Endometrium (tissue), 2 donors: ENCODE measurements around the gene ARNT2.

Experiments used
- FAIRE-seq: peaks from 2 replicates; lab custom pipeline; 2012; peaks lifted over from hg19 to GRCh38; lab: Jason Lieb, UNC
- donor health status: control.
- donor health status: control.

The ARNT2 gene

DNA sequence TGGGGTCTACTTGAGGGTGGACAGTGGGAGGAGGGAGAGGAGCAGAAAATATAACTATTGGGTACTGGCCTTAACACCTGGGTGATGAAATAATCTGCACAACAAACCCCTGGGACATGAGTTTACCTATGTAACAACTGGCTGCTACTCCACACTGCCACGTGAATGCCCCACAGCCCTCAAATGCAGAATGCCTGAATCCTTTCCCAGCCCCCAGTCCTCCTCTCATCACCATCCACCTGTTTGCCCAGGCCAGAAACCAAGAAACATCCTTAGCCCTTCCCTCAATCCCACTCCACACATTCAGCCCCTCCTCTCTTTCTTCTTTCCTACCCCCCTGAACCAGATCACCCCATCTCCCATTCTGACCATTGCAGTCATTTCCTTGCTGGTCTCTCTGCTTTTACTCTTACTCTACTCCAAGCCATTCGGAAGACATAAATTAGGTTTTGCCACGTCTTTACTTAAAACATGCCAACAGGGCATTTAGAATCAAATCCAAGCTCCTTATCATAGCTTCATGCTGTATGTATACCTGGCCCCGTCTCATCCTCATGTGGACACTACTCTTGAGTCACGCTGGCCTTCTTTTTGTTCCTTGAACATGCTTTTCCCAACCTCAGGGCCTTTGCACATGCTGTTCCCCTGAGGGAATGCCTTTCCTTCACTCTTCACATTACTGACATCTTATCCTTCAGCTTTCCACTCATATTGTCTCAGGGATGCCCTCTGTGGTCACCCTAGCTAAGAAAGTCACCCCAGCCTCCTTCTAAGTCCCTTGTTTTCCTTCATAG is 153.5 kb downstream of the ARNT2 start:
- FAIRE-seq, result no peak

DNA sequence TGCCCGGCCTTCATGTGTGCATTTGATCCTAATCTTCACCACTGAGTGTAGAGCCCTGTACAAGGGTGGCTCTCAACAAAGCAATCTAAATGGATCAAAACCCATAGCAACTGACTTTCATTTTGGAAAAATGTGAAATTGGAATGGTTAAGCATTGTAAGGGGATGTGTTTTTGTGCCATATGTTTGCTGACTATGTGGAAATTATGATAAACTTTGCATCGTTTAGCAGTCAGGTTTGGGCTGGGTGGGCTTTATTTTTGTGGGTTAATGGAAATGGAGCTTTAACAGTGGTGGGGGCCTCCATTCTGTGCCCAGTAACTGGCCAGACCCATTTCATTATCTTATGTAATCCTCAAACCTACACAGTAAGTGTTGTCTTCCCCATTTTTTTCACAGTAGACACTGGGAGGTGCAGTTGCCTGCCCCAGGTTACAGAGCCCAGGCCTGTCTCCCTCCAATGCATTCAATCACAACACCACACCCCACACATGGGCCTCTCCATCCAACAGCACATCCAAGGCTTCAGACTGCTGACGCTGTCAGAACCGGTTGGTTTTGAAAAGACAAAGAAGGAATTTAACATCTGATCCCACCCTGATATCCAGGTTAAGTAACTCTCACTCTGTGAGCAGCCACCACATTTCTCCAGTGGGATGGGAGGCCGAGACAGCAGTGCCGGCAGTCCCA is 154.6 kb downstream of the ARNT2 start:
- no peak for FAIRE-seq

DNA sequence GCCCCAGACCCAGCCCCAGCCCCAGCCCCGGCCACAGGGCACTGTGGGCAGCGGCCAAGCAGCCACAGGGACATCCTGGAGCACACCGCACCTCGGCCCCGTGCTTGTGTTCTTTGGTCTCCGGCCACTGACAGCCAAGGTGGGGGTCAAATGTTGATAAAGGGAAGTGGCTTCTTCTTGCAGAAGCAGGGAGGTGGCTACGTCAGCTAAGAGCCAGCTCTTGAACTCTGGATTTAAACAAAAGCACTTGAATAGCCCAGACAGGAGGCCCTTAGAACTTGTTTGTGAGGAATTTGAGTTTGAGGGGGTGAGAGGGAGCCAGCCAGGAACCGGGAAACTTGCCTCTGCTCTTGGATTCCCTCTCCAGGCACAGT is 155.1 kb downstream of the ARNT2 start:
- FAIRE-seq, result no peak

DNA sequence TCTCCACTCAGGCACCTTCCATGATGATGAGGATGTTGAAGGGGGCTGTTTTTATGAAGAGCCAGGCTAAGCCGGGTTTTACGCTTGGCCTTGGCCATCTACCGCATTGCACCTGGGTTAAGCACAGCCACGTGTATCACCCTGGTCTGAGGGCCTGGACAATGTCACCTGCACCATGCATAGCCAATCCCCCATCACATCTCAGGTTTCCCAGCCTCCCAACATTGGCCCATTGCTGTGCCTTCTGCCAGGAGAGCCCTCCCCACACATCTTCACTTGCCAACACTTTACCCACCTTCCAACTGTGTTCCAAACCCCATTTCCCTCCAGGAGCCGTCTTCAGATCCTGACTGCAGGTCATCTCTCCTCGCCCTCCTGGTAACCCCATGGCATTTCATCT is 155.6 kb downstream of the ARNT2 start:
- no peak for FAIRE-seq

DNA sequence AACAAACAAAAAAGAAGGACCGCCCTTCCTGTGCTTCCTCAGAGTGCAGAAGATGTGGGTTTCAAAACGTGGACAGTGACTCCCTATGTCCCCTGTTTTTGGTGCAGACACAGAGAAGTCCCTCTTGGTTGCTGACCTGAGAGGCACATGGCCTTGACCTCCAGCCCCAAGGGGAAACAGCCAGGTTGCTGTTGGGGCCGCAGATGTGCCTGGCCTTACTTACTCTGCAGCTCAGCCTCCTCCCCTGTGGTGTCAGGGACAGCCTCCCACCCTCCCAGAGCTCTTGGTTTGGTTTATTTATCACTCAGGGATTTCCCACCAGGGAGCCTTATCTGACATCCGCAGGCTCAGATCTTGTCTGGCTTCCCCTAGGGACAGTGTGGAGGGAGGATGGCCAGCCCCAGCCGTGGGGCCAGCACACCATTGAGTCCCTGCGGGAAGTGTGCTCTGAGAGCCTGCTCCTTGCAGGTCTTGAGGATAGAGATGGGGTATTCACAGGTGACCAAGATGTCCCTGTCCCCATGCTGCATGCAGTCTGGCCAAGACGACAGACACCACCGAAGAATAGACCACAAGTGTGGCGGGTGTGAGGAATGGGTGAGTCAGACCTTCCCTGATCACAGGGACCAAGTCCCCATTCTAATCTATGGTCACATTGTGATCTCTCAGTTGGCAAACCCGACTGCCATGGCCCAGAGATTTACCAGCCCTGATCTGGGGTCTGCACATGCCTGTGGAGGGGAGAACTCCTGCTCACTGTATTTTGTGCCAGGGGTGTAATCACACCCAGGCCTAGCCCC is 156.6 kb downstream of the ARNT2 start:
- FAIRE-seq, result no peak

DNA sequence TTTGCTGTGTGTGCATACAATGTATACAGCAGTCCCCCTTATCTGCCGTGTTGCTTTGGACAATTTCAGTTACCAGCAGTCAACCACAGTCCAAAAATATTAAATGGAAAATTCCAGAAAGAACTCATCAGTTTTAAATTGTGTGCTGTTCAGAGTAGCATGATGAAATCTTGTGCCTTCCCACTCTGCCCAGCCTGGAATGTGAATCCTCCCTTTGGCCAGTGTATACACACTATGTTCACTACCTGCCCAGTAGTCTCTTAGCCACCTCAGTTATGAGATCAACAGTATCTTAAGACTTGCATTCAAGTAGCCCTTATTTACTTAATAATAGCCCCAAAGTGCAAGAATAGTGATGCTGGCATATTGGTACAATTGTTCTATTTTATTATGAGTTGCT is 157.3 kb downstream of the ARNT2 start:
- no peak for FAIRE-seq

DNA sequence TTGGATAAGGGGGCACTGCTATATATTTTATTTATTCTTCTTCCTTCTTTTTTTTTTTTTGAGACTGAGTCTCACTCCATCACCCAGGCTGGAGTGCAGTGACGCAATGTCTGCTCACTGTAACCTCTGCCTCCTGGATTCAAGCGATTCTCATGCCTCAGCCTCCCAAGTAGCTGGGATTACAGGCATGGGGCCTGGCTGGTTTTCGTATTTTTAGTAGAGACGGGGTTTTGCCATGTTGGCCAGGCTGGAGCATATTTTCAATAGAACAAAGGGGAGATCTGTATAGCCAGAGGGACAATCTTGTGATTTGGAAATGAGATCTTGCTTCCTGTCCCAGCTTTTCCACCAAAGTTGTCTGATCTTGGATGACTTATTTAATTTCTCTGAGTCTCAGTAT is 157.9 kb downstream of the ARNT2 start:
- no peak for FAIRE-seq

DNA sequence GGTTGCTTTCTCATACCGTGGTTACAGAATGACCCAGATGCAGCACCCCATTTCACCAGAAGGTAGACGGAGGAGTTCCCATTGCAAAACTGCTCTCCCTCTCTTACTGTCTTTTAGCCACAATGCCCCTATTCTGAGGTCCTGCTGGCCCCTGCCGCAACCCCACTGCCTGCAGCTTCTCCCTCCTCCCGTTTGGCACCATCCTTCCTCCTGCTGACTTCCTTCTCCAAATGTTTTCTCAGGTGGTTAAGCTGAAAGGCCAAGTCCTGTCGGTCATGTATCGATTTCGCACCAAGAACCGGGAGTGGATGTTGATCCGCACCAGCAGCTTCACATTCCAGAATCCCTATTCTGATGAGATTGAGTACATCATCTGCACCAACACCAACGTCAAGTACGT is 158.7 kb downstream of the ARNT2 start:
- no peak for FAIRE-seq

DNA sequence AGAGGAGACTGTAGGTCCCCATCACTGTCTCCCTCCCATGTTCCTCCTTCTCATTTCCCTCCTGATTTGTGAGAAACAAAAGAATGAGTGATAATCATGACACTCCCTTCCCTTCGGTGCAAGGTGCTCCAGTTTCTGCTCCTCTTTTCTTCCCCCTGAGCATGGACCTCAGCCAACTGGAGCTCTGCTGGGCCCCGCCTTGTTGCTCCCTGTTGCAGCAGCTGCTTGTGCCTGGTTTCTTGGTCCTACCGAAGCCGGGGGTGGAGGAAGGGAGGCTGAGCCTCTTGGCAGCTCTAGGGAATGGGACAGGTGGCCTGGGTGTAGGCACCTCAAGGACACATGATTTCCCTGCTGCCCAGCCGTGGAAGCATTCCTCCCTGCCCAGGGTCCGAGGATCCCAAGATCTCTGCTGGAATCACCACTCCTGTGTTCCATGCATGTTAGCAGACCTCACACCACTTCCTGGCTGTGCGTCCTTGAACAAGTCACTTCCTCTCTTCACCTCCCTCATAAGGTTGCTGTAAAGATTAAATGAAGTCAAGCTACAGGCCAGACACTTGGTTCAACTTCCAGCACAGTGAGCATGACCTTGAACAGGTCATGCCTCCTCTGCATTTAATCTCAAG is 159.3 kb downstream of the ARNT2 start:
- FAIRE-seq, result no peak

DNA sequence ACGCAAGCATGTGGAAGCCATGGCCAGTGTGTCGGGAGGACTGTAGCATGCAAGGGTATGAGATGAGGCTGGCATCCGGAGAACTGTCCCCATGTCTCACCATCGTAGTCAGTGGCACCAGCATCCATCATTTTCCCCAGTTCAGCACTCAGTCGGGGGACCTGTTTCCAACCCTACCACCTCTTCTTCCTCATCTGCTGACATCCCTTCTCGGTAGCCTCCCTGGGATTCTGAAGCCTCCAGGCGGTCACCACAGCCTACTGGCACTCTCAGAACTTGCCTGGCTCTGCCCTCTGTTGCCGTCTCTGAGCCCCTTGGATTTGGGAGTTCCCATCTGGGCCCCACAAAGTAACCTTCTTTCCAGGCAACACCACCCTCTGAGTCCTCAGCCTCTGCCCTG is 159.9 kb downstream of the ARNT2 start:
- FAIRE-seq, result no peak

DNA sequence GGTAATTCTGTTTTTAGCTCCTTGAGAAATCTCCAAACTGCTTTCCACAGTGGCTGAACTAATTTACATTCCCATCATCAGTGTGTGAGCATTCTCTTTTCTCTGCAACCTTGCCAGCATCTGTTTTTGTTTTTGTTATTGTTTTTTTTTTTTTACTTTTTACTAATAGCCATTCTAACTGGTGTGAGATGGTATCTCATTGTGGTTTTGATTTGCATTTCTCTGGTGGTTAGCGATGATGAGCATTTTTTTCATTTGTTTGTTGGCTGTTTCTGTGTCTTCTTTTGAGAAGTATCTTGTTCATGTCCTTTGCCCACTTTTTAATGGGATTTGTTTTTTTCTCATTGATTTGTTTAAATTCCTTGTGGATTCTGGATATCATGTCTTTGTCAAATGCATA is 161.2 kb downstream of the ARNT2 start:
- peak; percentile 53 for FAIRE-seq

DNA sequence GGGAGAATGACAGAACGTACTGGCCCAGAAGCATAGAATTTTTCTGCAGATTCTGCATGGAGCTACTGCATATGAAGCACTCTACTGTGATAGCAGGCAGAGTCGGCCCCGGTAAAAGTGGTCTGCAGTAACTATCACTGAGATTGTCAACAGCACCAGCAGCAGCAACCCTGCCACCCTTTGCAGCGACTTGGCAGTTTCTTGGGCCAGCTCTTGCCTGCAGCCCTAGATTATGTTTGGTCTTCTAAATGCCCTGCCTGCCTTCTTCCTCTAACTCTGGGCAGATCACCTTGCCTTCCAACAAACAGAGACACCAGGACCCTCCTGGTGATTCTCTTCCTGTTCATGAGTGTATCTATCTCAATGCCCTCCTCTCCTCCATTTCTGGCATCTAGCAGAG is 161.8 kb downstream of the ARNT2 start:
- FAIRE-seq, result no peak

DNA sequence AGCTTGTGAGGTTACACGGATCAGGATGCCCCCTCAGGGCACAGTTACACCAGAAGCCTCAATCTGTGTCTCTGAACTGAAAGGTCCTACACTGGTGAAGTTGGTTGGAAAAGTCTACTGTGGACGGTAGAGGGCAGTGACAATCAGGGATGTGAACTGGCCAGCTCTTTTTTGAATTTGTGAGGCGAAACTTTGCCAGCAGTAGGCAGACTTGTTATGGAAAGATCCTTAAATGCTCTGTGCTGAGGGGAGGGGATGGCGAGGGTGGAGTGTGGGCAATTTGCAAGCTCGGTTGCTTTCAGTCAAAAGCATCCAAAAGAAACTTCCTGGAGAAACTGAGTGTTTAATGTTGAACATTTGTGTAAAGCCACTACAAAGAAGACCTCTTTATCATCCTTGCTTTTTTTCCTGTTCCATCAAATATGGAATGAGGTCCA is 163.6 kb downstream of the ARNT2 start:
- peak; percentile 87 for FAIRE-seq

DNA sequence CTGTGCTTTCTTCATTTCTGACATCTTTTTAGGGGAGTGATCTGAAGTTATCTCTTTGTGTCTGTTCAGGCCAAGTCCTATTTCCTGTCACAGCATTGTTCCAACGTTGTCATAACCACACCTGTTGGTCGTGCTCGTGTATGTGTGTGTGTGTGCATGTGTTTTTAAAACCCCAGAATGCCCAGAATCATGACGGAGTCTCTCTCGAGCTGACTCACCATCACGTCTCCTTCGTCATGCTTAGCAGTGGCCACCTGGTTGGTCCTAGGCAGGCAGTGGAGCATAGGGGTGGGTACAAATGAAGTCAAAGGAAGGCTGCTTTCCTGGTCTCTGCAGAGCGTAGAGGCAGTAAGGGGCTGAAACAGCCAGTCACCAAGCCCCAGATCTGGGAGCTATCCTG is 164.1 kb downstream of the ARNT2 start:
- no peak for FAIRE-seq

DNA sequence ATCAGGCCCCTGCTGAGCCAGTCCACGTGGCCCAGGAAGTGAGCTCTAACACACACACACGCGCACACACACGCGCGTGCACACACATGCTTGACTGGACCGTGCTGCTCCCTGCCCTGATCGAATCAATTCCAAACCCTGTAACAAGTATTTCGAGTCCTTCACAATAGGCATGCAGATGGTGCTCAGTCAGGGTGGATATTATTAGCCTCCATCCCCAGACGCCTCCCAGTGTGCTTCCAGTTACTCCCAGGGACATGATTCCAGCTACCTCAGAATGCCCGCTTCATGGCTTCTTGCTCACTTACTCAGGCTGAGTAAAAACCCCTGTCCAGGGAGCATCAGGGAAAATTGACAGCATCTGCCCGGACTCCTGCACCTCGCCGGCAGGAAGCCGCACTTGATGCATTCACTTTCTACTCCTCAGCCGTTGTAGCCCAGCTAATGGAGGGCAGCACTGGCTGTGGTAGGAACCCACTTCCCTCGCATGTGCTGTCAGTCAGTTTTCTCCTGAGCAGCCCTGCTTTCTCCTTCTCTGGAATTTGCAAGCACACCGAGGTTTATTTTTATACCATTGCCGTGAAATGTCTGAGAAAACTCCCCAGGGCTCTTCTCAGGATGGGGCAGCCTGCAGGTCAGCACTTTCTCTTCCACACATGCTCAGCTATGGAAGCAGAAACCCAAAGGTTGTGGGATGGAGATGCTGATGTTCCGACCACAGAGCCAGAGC is 164.9 kb downstream of the ARNT2 start:
- FAIRE-seq, result no peak

DNA sequence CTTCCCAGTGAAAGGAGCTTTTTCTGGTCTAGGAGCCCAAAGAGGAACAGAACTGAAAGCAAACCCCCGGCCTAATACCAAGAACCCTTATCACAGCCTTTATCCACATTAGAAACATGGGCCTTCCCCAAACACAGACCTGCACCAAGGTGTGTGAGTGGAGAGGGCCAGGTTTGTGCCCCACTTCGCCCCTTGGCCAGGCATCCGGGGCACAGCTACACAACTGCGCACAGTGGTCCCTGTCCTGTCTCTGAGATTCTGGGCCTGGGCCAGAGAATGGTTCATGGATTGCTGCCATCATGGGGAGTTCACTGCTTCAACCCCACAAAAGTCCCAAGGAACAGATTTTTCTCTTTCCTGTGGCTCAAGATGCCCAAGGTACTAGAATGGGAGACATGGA is 165.5 kb downstream of the ARNT2 start:
- no peak for FAIRE-seq

DNA sequence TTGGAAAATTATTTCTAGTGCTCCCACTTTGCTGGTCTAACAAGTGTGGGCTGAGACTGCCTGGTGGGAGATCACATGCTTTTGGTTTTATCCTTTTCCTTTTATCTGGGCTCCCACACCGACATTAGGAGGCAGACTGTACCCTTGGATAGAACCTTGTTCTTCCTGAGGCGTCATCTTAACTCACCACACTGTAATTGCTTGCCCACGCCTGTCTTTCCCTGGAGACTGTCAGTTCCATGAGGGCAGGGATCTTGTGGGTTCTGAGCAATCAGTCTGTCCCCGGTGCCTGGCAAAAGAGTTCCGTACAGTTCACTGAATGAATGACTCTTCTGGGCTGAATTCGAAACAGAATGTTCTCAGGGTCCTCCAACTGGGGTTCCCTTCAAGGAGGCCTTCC is 166.4 kb downstream of the ARNT2 start:
- no peak for FAIRE-seq

DNA sequence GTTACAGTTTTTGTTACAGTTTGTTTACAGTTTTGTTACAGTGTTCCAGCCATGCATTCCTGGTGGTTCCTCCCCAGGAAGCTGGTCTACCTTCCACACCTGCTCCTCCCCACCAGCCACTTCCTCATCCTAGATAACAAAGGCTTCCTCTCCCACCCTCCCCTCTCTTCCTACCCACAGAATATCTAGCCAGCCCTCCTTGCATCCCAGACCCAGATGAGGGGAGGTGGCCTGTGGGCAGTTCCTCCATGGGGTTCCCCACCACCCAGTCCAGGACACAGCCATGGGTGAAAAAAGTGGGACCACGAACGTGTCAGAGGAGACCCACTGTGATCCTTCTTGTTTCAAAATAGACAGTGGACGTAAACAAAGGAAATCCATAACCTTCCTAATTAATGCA is 168.2 kb downstream of the ARNT2 start:
- no peak for FAIRE-seq

DNA sequence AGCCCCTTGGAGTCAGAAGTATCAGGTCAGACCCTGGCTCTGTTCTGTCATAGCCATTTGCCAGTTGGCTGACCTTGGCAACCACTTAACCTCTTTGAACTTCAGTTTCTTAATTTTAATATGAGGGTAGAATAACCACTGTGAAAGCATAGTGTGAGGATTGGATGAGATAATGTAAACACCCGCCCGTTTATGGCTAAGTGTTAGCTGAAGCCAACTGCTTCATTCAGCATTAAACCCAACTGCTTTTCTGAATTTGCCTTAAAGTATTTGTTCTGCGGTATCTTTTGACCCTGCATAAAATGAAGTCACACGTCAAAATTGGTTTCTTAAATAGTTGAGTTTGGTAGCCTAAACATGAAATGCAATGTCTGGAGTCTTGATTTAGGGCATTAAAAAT is 169.4 kb downstream of the ARNT2 start:
- no peak for FAIRE-seq

DNA sequence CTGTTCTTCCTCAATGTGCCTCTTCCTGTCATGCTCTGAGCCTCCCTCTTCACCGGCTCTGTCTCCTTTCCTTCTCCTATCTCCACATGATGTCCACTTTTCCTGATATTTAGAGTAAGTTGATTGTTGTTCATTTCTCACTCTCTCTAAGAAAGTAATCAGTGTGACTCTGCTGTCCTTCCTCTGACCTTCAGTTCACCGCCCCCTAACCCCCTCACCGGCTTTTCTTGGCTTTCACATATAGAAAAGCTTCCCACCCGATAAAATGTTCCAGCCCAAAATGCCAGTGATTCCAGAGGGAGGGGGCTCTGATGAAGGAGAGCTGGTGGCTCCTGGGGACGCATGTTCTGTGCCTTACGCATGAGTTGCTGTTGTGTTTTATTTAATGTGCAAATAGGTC is 170.4 kb downstream of the ARNT2 start:
- no peak for FAIRE-seq

DNA sequence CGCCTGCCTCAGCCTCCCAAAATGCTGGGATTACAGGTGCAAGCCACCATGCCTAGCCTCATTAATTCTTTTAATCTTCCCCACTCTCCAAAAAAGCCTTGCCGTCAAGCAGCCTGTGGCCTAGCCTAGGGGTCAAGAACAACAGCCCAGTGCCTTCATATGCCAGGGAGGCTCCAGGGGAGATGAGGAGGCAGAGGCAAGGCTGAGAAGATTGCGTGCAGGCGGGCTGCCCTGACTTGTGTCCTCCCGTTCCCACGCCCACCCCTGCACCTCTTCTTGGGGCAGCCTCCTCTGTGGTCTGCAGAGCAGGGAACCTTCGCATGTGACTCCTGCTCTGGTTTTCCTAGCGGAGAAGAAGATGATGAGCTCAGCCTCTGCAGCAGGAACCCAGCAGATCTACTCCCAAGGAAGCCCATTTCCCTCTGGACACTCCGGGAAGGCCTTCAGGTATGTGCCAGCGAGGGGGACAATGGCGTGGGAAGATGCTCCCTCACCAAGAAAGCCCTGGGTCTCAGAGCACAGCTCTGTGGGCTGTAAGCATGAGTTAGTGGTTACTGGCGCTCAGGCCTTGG is 172.4 kb downstream of the ARNT2 start:
- FAIRE-seq, result no peak
